PFSK-1 (cell line): ENCODE measurements around the gene GABPB2.

ENCODE experiments used
- FOXP2 ChIP-seq: optimal IDR thresholded peaks from 2 replicates; pipeline ENCODE3; 2011; ENCODE audit warnings: borderline replicate concordance, control low read depth, inconsistent platforms; ENCODE audit not compliant: insufficient read depth; ENCODE audit errors: extremely low read length, extremely low read depth
- POLR2AphosphoS5 ChIP-seq: IDR thresholded peaks from 2 replicates; pipeline ENCODE4 v1.6.1; 2012; ENCODE audit warnings: low read depth, mild to moderate bottlenecking, control low read depth, low read length, moderate library complexity
- REST ChIP-seq, 2 experiments: IDR thresholded peaks; 2 replicates each; pipeline versions ENCODE4 v1.6.1 to v1.8.0; 2011 to 2012; ENCODE audit warnings: low read depth in 2 of 2, low read length in 2 of 2, control low read depth in 1 of 2, inconsistent platforms in 1 of 2, mild to moderate bottlenecking in 1 of 2, moderate library complexity in 1 of 2; ENCODE audit not compliant: insufficient read depth in 1 of 2
- SIN3A ChIP-seq: IDR thresholded peaks from 2 replicates; pipeline ENCODE4 v1.6.1; 2012; ENCODE audit warnings: mild to moderate bottlenecking, low read length, moderate library complexity, borderline replicate concordance; ENCODE audit not compliant: insufficient read depth
- TAF1 ChIP-seq: IDR thresholded peaks from 2 replicates; pipeline ENCODE4 v1.6.1; 2012; ENCODE audit warnings: low read length, control low read depth, borderline replicate concordance; ENCODE audit not compliant: insufficient read depth

- TF ChIP-seq SIN3A (no peak), TAF1 (no peak), POLR2AphosphoS5 (no peak), REST (IDR thresholded peaks at IDR 0.05; ENCODE audit: insufficient read depth in 1 of 2, low read depth in 2 of 2, low read length in 2 of 2) (no peak), FOXP2 (no peak)
Measured at GRCh38 chr1:151167116-151167515, 96.6 kb downstream of the GABPB2 start.
